NCI-H2227 treated with DMSO at 0.1 percent for 48 hours (cell line): Measurements from ENCODE around the gene ZNF385C.

ENCODE experiments used
- DNase-seq: peaks from one replicate; lab custom pipeline; 2025; lab: John Stamatoyannopoulos, UW

Gene ZNF385C

GRCh38 chr17:42077755-42078154 lies 20.5 kb downstream of the ZNF385C start:
- DNase-seq: no peak

- no peak for DNase-seq
Measured at GRCh38 chr17:42076797-42077559, 21.3 kb downstream of the ZNF385C start.

- no peak for DNase-seq
Measured at GRCh38 chr17:42075789-42076188, 22.5 kb downstream of the ZNF385C start.

GRCh38 chr17:42072323-42073187 lies 25.7 kb downstream of the ZNF385C start:
- DNase-seq: no peak

- no peak for DNase-seq
Measured at GRCh38 chr17:42071810-42072209, 26.5 kb downstream of the ZNF385C start.

- no peak for DNase-seq
Measured at GRCh38 chr17:42068979-42069378, 29.3 kb downstream of the ZNF385C start.

GRCh38 chr17:42067371-42068091 lies 30.7 kb downstream of the ZNF385C start:
- DNase-seq: peak; percentile 21

- DNase-seq: no peak
Measured at GRCh38 chr17:42065201-42065600, 33.1 kb downstream of the ZNF385C start.

- DNase-seq: no peak
Measured at GRCh38 chr17:42062681-42063080, 35.6 kb downstream of the ZNF385C start.

- no peak for DNase-seq
Measured at GRCh38 chr17:42061646-42062487, 36.4 kb downstream of the ZNF385C start.

GRCh38 chr17:42060231-42060630 lies 38.0 kb downstream of the ZNF385C start:
- no peak for DNase-seq

GRCh38 chr17:42059815-42060214 lies 38.5 kb downstream of the ZNF385C start:
- no peak for DNase-seq

GRCh38 chr17:42058063-42058462 lies 40.2 kb downstream of the ZNF385C start:
- DNase-seq: no peak

- DNase-seq: no peak
Measured at GRCh38 chr17:42056635-42057034, 41.6 kb downstream of the ZNF385C start.

- DNase-seq: no peak
Measured at GRCh38 chr17:42055496-42055895, 42.8 kb downstream of the ZNF385C start.

- DNase-seq: no peak
Measured at GRCh38 chr17:42055027-42055426, 43.2 kb downstream of the ZNF385C start.

- no peak for DNase-seq
Measured at GRCh38 chr17:42053731-42054500, 44.4 kb downstream of the ZNF385C start.

- no peak for DNase-seq
Measured at GRCh38 chr17:42052346-42052877, 45.9 kb downstream of the ZNF385C start.

GRCh38 chr17:42051645-42052044 lies 46.6 kb downstream of the ZNF385C start:
- no peak for DNase-seq

GRCh38 chr17:42051013-42051400 lies 47.3 kb downstream of the ZNF385C start:
- no peak for DNase-seq
